HG03095 (cell line): ENCODE data around the gene HOMER1.
"Not testable (repeated sequence)": the region's sequence is repeated elsewhere in the genome, so short reads cannot be mapped to it uniquely, and the experiment has no call there.

Experiments used
- ATAC-seq: cut with Tn5 transposase; IDR thresholded peaks from one replicate; pipeline ENCODE4 v1.9.1; 2021; ENCODE audit warnings: moderate library complexity; ENCODE audit not compliant: unreplicated experiment

Gene HOMER1

DNA sequence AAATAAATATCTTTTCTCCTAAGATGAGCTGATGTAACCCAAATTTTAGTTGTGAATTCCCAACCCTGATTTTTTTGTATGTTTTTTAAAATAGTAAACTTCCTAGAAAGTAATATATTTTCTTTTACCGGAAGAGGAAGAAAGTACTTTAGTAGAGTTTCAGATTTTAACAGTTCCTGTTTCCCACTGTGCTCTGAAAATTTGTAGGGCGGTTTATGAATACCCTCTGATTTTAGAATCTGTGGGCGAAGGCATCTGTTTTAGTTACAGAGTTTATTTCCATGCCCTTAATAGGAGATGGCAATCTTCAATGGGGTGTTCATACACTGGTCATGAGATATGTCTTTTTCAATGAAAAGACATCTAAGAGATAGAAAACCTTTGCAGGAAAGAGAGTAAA, 3.7 kb upstream of the HOMER1 start:
- ATAC-seq = no peak

DNA sequence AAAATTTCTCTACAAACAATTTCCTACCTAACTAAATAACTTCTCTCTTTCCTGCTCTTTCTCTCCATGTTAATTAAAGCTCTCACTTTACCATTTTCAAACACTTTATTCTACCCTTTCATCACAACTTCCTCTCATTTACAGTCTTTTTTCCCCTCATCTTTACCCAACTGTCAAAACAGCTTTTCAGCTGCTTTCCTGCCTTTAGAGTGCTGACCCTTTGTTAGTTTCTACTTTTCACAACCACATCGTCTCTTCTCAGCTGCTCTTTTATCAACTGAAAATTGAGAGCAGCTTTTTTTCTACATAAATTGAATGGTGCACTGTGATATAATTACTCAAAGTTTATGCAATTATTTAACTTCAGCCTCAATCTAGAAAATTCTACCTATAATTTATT, 3.1 kb upstream of the HOMER1 start:
- no peak for ATAC-seq

- ATAC-seq = not testable (repeated sequence)
Observed at GRCh38 chr5:79516331-79516730, 2.4 kb upstream of the HOMER1 start.

- peak; percentile 80 for ATAC-seq
Observed at GRCh38 chr5:79514391-79515105, 614 bp upstream of the HOMER1 start.

- peak; percentile 14 for ATAC-seq
Observed at GRCh38 chr5:79513308-79513703, 628 bp downstream of the HOMER1 start.

DNA sequence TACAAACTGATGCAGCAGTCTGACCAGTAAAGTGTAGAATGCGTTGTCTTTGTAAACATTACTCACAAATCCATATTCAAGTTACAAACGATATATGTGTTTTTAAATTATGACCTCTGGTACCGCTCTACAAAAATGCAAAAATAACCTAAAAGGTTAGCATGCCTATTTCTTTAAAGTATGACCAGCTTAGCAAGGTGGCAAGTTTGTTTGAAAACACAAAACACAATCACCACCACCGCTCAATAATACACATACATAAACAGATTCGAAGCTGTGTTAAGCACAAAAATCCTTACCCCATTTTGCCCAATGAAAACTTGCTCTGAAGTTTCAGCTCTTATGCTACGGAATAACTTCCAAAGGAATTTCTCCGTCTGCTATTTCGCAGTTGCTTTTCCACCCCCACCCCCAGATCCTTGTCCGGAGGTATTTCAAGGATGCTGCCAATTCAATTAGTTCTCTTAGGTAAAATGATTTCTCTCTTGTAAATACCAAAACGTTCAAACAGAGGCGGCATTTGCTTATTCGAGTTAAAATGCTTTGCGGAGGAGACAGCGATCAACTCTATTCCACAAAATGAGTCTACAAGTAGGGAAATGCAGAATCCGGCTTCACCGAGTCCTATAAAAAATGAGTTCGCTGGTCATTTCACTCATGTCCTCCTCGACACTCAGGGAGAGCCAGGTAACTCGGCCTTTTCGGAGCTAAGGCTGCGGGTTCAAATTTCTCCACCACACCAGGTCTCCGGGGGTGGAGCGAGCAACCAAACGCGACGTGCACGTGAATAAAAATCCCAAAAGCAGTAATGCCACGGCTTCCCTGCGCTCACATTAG, 1.2 kb downstream of the HOMER1 start:
- no peak for ATAC-seq

DNA sequence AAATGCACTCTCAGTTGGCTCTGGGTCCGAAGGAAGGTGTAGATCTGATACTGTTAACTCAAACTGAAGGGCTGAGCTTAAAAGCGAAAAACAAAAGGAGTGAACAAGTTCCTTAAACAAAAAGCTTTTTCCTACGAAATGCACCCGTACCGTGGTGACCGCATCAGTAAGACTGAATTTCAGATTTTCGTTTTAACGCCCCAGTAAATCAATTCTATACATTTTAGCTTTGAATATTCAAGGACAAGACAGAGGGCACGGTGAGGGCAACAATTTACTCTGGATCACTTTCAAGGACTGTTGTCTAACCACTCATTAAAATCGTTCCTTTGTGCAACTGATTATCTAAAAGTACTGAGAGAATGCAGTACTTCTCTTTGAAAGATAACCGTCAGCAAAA, 1.9 kb downstream of the HOMER1 start:
- ATAC-seq = no peak

DNA sequence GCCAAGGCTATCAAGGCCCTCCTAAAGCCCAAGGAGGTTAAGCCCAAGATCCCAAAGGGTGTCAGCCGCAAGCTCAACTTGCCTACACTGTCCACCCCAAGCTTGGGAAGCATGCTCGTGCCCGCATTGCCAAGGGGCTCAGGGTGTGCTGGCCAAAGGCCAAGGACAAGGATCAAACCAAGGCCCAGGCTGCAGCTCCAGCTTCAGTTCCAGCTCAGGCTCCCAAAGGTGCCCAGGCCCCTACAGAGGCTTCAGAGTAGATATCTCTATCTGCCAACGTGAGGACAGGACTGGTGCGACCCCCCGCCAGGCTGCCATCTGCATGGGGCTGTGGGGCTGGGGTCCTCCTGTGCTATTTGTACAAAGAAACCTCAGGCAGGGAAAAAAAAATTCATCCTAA, 3.3 kb downstream of the HOMER1 start:
- ATAC-seq = no peak

- ATAC-seq = no peak
Observed at GRCh38 chr5:79509244-79509885, 4.6 kb downstream of the HOMER1 start.

GRCh38 chr5:79508794-79509193, 5.1 kb downstream of the HOMER1 start:
- ATAC-seq = no peak

DNA sequence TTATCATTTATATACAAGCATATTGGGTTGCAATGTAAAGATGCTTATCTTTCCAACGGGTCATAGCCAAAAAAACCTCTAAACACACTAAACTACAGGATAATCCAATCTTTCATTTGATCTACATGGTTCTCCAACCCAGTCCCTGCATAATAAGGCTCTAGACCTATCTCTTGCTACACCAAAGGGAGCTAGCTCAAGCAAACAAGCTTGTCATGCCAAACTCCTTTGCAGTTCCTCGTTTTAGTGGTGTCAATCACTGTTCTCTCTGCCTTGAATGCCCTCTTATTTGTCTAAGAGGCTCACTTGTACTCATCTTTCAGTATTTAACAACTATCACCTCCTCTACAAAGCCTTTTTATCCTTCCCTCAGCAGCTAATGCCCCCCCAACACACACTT, 5.6 kb downstream of the HOMER1 start:
- ATAC-seq = no peak

DNA sequence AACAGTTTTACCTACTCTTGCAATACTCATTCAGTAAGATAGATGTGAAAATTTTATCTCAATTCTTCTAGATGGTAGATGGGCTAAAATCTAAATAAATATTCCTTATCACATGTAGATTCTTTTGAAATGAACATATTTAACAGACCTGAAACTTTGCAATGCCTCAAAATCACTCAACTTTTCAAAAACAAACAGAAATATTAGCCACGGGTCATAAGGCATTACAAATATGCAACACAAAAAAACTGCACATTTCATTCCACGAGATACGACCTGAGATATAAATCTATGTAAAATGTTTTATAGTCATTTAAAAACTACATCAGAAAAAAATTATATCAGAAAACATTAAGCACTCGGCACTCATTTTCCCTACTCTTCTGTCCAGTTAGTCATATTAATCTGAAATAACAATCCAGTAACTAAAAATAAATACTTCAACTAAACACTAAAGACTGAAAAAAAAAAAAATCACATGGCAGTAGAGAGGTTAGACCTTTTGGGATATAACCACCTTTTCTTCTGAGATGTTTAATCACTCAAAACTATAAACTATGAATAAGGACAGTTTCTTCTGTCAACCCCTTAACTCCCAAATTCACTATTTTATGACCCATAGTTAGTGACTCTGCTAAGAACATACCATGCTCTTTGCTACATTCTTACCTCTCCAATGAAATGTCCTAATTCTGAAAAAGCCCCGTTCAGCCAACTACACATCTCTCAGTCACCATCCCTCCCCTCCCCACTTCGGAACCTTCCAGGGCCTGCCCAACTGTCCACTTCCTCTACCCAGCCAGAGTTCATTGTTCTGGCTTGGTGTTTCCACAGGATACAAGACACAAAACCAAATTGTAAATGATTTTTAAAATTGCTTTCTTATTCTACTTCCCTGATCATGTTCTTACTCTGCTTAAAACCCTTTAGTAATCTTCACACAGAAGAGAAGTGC, 6.4 kb downstream of the HOMER1 start:
- ATAC-seq = no peak

DNA sequence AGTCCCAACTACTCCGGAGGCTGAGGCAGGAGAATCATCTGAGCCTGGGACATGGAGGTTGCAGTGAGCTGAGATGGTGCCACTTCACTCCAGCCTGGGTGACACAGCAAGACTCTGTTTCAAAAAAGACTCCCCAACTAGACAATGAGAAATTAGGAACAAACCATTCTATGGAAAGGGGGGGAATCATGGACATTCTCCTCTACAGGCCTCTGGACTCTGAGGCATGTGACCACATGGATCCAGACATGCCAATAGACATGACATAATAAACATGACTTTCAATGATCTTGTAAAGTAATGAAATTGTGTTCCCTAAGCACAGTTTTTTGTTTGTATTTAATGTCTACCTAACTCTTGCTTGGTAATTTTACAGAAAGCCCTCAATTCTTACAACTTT, 8.8 kb downstream of the HOMER1 start:
- no peak for ATAC-seq

DNA sequence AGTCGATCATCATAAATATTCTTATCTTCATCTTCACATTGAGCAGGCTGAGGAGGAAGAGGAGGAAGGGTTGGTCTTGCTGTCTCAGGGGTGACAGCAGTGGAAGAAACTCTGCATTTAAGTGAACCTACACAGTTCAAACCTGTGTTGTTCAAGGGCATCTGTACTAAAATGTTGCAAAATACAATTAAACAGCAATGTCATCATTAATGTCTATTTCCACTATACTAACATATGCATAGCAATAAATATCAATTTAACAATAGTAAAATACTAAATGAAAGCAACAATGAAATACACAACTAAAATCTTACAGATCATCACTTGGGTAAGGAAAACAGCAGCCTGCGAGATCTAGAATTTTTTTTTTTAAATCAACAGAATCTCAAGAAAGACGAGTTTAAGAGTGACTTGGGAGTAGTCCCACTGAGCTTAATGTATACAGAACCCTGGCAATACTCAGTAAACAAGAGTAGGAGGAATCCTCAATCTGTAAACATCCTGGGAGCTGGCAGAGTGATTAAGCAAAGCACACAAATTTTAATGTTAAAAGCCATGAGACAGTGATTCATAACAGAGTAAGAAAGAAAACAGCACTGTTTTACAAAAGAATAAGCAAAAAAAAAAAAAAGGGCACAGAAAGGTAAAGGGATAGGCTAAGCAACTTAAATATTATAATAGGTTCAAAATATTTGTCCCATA, 10.0 kb downstream of the HOMER1 start:
- ATAC-seq = no peak

GRCh38 chr5:79499640-79500273, 14.2 kb downstream of the HOMER1 start:
- ATAC-seq = no peak

- no peak for ATAC-seq
Observed at GRCh38 chr5:79495311-79495710, 18.6 kb downstream of the HOMER1 start.

- ATAC-seq = no peak
Observed at GRCh38 chr5:79493596-79494345, 20.2 kb downstream of the HOMER1 start.

DNA sequence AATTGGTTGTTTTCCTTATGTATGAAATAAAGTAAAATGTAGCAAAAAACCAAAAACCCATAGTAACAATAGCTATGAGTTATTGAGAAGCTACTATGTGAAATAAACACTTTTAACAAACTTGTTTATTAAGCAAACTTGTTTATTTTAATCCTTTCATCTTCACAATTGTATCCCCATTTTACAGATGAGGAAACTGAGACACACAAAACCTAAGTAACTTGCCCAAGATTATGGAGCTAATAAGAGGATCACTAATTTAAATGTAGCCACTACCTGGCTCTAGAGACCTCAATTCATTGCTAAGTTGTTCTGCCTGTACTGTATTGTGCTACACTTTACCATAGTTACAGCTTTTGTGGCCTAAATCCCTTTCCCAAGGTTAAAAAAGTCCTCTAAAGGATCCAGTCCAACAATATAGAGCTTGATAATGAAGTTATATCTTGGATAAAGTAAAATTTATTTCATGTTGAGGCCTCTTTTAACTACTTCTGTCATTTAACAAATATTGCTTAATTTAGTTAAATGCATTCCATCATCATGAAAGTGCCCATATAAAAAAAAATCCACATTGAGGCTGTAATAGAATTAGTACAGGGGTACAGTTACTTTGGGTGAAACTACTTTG, 22.1 kb downstream of the HOMER1 start:
- no peak for ATAC-seq
